Measurements from ENCODE around the gene HOXA6.

DNA sequence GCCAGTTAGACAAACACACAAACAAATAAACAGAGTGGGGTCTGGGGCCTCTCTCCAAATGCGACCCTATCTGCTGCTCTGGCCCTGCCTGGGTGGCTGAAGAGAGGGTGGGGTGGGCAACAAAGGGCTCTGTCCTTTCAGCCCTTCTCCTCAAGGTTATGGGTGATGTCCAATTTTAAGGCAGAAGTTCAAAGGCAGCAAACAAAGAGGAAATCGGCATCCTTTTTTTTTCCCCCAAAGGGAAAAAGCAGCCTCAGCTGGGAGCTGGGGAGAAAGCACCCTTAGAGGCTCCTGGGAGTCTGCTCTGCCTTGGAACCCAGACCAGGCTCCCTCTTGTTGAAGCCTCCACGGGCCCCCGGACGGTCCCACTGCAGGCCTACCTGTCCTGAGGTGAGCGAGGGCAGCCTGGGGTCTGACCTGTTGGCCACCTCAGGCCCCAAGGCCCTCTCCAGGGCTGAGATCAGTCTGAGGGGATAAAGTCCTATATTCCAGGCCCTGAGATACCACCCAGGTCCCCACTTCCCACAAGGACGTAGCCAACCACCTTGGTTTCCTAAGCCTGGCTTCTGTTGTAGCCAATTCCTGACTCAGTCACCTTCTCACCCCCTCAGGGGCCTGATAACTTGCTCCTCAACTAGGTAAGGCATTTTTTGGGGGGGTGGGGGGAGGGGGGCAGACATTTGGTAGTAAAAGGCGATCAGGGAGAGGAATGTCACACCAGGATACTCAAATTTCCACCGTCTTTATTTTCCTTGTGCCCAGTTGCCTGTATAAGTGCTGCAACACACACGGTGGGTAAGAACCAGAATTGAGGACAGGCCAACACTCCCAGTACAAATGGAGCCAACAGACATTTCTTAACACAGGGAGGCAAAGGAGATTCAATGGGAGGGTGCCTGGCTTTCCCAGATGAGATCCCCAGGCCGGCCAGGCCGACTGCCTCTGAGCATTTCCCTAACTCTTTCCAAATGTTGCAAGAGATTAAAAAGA, 33.2 kb upstream of the HOXA6 start:
- TF ChIP-seq, protein P1, sequence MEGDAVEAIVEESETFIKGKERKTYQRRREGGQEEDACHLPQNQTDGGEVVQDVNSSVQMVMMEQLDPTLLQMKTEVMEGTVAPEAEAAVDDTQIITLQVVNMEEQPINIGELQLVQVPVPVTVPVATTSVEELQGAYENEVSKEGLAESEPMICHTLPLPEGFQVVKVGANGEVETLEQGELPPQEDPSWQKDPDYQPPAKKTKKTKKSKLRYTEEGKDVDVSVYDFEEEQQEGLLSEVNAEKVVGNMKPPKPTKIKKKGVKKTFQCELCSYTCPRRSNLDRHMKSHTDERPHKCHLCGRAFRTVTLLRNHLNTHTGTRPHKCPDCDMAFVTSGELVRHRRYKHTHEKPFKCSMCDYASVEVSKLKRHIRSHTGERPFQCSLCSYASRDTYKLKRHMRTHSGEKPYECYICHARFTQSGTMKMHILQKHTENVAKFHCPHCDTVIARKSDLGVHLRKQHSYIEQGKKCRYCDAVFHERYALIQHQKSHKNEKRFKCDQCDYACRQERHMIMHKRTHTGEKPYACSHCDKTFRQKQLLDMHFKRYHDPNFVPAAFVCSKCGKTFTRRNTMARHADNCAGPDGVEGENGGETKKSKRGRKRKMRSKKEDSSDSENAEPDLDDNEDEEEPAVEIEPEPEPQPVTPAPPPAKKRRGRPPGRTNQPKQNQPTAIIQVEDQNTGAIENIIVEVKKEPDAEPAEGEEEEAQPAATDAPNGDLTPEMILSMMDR (IDR thresholded peaks at IDR 0.05) = no peak
- TF ChIP-seq POLR2A (IDR thresholded peaks at IDR 0.05; ENCODE audit: low read depth) = no peak

Data from esophagus muscularis mucosa (tissue), 3 donors.